Dendritic cell treated with granulocyte-macrophage colony-stimulating factor and Interleukin-4, amounts not matched to agents 40 ng/mL and 50 ng/mL, for 4 days (primary cell): Measurements from ENCODE around the gene USP6.
A peak's percentile ranks its signal among the peaks of the same experiment; 100 is the strongest.
"Not testable (repeated sequence)": the region's sequence is repeated elsewhere in the genome, so short reads cannot be mapped to it uniquely, and the experiment has no call there.

Source experiments
- H3K27ac Mint-ChIP-seq: one replicate; pipeline ENCODE4 v1.8.0; 2022; ENCODE audit warnings: mild to moderate bottlenecking, mixed read lengths
- H3K27me3 Mint-ChIP-seq: one replicate; pipeline ENCODE4 v1.8.0; 2022; ENCODE audit warnings: mild to moderate bottlenecking, mixed read lengths
- H3K36me3 Mint-ChIP-seq: one replicate; pipeline ENCODE4 v1.8.0; 2022; ENCODE audit warnings: low read depth, mixed read lengths
- H3K4me1 Mint-ChIP-seq: one replicate; pipeline ENCODE4 v1.8.0; 2022; ENCODE audit warnings: low read depth, mixed read lengths
- H3K4me3 Mint-ChIP-seq: one replicate; pipeline ENCODE4 v1.8.0; 2022; ENCODE audit warnings: mild to moderate bottlenecking, moderate library complexity, mixed read lengths
- H3K9me3 Mint-ChIP-seq: one replicate; pipeline ENCODE4 v1.8.0; 2022; ENCODE audit warnings: mixed read lengths
- intact Hi-C: fragments of 100-400 bp; cut with micrococcal nuclease; formaldehyde crosslinking; loops from one replicate; pipeline ENCODE4 v1.15.0; 2022

The USP6 gene

DNA sequence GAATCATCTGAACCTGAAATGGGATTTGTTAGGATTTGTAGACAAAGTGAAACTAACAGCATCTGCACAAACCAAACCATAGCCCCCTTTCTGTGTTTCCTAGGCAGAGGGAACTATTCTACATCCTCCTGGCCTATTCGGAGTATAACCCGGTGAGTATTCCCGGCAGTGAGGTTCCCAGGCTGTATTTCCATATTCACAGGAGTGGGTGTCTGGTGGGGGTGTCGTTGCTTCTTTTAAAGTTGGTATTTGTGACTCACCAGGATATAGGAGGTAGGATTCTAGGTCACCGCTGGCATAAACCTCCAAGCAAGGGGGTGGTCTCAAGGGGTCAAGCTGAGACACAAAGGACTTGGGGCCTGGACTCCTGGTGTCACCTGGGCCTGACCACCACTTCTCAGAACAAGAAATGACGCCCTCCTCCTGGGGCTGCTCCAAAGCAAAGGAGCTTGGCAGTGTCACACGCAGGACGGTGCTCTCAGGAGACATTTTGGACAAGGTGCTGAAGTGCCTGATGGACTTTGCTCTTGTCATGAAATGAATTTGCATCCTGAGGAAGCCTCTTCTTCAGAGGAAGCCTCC lies 19.4 kb downstream of the USP6 start:
- H3K4me1 Mint-ChIP-seq, H3K9me3 Mint-ChIP-seq, intact Hi-C loops, H3K36me3 Mint-ChIP-seq, H3K27ac Mint-ChIP-seq, H3K4me3 Mint-ChIP-seq: not testable (repeated sequence)
- H3K27me3 Mint-ChIP-seq = peaks cover 16% of the 10 kb centered on the region

DNA sequence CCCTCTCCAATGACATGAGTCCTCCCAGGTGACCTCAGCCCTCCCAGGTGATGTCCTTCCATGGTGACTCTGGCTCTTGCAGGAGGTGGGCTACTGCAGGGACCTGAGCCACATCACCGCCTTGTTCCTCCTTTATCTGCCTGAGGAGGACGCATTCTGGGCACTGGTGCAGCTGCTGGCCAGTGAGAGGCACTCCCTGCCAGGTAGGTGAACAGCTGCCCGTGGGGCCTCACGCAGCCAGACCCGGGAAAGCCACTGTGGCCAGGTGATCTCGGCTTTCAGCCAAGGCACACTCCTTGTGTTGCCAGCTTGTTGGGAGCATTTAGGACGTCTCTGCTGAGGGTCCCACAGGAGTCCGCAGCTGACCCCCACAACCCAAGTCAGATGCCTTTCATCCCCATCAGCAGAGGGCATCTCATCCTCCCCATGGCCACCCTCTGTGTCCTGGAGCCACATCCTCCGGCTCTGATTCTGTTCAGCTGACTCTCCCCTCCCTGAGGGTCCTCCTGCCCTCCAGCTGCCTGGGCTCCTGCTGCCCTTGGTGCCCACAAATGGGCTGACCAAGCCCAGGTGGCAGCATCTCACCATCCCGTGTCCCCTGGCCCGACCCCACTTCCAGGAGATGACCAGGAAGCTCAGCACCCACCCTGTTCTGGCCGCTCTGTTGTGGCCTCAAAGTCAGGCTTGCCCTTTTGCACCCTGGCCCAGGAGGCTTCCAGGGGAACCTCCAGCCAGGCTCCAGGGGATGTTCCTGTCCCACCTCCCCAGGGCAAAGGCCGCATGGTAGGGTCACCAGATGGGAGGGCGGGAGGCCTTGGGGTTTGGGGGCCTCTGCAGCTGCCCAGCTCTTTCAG lies 20.1 kb downstream of the USP6 start:
- no peaks in the 10 kb centered on the region for H3K9me3 Mint-ChIP-seq
- no peaks in the 10 kb centered on the region for H3K36me3 Mint-ChIP-seq
- no peak overlapping the region for H3K4me3 Mint-ChIP-seq
- H3K4me1 Mint-ChIP-seq = no peaks in the 10 kb centered on the region
- H3K27ac Mint-ChIP-seq = no peak overlapping the region
- intact Hi-C loops = no loop called here
- H3K27me3 Mint-ChIP-seq = peaks cover 16% of the 10 kb centered on the region

DNA sequence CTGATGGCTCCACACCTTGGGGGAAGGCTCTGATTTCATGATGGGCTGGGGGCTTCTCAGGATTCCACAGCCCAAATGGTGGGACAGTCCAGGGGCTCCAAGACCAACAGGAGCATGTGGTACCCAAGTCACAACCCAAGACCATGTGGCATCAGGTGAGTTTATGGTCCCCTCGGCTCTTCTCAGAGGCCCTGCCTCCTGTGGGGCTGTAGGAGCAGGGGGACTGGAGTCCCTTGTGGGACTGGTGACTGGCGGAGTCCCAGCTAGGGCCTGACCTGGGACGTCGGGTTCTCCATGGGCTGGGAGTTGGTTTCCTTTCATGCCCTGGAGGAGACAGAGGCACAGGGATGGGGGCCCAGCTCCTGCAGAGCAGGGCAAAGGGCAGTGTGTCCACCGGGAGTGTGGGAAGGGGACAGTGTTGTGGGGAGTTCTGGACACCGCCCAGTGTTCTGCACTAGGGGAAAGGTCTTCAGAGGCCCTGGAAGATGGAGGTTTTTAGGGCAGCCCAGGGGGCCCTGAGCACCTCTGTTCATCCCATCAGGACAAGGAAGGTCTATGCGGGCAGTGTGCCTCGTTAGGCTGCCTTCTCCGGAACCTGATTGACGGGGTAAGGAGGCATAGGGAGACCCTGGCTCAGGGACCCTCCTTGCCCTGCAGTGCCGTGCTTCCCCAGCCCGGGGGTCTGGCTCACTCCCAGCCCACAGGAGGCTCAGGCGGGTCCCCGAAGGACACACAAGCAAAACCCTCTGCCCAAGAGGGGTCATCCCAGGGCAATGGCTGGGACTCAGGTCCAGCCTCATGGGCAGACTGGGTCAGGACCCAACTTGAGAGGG lies 21.0 kb downstream of the USP6 start:
- H3K9me3 Mint-ChIP-seq, H3K36me3 Mint-ChIP-seq, H3K4me1 Mint-ChIP-seq, H3K4me3 Mint-ChIP-seq, intact Hi-C loops, H3K27ac Mint-ChIP-seq: not testable (repeated sequence)
- peaks cover 16% of the 10 kb centered on the region for H3K27me3 Mint-ChIP-seq

DNA sequence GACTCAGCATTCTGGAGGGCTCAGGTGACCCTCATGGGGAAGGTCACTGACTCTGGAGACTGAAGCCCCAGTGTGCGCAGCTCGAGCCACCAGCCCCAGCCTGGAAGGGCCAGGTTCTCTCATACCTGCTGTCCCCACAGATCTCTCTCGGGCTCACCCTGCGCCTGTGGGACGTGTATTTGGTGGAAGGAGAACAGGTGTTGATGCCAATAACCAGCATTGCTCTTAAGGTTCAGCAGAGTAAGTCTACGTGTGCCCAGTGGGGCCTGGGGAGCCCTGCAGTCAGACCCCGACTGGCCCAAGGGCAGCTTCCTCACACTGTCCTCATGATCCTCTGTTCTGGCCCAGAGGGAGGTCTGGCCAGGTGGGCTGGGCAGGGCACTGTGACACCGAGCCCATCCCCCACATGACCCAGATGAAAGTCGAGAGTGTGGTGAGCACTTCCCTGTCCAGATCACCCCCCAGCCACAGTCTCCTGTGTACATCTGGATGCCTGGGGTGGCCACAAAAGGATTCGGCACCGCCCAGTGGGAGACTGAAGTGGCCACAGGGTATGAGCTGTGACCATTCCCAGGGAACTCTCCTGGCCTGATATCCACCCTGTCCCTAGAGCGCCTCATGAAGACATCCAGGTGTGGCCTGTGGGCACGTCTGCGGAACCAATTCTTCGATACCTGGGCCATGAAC lies 21.8 kb downstream of the USP6 start:
- H3K9me3 Mint-ChIP-seq, intact Hi-C loops, H3K4me3 Mint-ChIP-seq, H3K36me3 Mint-ChIP-seq, H3K4me1 Mint-ChIP-seq, H3K27ac Mint-ChIP-seq: not testable (repeated sequence)
- H3K27me3 Mint-ChIP-seq = peaks cover 13% of the 10 kb centered on the region

DNA sequence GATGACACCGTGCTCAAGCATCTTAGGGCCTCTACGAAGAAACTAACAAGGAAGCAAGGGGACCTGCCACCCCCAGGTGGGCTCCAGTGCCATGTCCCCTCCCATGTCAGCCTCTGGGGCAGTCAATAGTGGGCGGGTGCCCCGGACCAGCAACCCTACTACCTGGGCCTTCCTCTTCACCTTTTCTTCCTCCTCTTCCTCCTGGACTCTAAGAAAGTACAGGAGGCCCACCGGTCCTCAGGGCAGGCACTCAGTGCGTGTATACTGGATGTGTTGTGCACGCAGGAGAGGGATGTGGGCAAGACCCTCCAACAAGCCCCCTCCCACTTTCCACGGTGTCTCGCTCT lies 22.3 kb downstream of the USP6 start:
- H3K4me1 Mint-ChIP-seq, H3K9me3 Mint-ChIP-seq, H3K27ac Mint-ChIP-seq, H3K4me3 Mint-ChIP-seq, intact Hi-C loops, H3K36me3 Mint-ChIP-seq: not testable (repeated sequence)
- H3K27me3 Mint-ChIP-seq = peaks cover 12% of the 10 kb centered on the region

DNA sequence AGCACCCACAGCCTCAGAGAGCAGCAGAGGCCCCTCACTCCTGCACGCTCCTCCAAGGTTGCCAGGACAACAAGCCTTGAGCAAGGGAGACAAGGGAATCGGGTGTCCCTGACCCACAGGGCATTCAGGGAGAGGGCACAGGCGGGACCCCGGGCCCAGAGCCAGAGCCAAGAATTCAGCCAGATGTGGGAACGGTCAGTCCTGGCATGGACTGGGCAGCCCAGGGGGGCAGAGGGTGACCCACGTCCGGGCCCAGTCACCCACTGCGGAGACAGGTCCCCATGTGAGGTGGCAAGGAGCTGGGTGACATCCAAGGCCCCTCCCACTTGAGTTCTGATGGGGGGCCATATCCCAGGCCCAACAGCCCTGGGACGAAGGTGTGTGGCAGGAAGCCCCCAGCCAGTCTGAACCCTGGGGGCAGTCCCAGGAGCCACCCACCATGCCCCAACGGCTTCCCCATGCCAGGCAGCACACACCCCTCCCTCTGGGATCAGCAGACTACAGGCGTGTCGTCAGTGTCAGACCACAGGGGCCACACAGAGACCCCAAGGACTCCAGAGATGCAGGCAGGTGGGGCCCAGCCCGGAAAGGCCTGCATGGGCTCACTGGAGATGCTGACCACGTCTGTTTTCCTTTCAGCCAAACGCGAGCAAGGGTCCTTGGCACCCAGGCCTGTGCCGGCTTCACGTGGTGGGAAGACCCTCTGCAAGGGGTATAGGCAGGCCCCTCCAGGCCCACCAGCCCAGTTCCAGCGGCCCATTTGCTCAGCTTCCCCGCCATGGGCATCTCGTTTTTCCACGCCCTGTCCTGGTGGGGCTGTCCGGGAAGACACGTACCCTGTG lies 23.0 kb downstream of the USP6 start:
- Mint-ChIP-seq H3K27ac (no peak overlapping the region), H3K4me1 (no peaks in the 10 kb centered on the region), H3K27me3 (peaks cover 12% of the 10 kb centered on the region), H3K4me3 (no peak overlapping the region), H3K36me3 (no peaks in the 10 kb centered on the region), H3K9me3 (no peaks in the 10 kb centered on the region)
- intact Hi-C loops = no loop called here

DNA sequence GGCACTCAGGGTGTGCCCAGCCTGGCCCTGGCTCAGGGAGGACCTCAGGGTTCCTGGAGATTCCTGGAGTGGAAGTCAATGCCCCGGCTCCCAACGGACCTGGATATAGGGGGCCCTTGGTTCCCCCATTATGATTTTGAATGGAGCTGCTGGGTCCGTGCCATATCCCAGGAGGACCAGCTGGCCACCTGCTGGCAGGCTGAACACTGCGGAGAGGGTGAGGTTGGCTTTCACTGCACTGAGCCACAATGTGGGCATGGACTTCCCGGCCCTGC lies 23.6 kb downstream of the USP6 start:
- Mint-ChIP-seq H3K36me3 (no peaks in the 10 kb centered on the region), H3K9me3 (no peaks in the 10 kb centered on the region), H3K27ac (no peak overlapping the region), H3K27me3 (peaks cover 12% of the 10 kb centered on the region), H3K4me1 (no peaks in the 10 kb centered on the region), H3K4me3 (no peak overlapping the region)
- intact Hi-C loops = no loop called here

DNA sequence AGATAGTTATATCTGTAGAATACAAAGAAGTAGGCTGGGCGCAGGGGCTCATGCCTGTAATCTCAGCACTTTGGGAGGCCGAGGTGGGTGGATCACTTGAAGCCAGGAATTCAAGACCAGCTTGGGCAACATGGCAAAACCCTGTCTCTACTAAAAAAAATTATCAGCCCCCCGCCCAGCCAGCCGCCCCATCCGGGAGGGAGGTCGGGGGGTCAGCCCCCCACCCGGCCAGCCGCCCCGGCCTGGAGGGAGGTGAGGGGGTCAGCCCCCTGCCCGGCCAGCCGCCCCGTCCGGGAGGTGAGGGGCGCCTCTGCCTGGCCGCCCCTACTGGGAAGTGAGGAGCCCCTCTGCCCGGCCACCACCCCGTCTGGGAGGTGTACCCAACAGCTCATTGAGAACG lies 27.0 kb downstream of the USP6 start:
- H3K9me3 Mint-ChIP-seq, H3K36me3 Mint-ChIP-seq, intact Hi-C loops, H3K4me1 Mint-ChIP-seq, H3K27me3 Mint-ChIP-seq, H3K27ac Mint-ChIP-seq, H3K4me3 Mint-ChIP-seq: not testable (repeated sequence)

DNA sequence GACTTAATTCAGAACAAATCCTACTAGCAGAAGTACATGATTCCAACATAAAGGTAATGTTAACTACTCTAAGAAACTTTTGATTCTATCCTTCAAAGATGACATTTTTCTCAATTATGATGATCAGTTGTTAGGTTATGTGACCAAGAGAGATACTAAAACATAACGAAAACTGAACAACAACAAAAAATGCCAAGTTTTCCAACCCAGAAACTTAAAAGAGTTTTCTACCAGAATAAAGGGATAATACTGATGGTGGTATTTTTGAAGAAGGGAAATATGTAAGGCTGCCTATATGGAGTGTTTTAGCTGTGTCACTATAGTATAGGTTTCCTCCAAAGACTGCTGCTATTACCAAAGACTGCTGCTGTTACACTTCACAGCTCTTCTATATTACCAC lies 30.3 kb downstream of the USP6 start:
- H3K27me3 Mint-ChIP-seq, H3K36me3 Mint-ChIP-seq, H3K9me3 Mint-ChIP-seq, H3K4me3 Mint-ChIP-seq, H3K27ac Mint-ChIP-seq, intact Hi-C loops, H3K4me1 Mint-ChIP-seq: not testable (repeated sequence)

DNA sequence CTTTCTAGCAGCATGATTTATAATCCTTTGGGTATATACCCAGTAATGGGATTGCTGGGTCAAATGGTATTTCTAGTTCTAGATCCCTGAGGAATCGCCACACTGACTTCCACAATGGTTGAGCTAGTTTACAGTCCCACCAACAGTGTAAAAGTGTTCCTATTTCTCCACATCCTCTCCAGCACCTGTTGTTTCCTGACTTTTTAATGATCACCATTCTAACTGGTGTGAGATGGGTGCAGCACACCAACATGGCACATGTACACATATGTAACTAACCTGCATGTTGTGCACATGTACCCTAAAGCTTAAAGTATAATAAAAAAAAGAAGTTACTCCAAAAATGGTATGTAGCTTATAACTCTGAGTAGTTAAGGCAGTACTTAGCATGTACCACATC lies 44.9 kb downstream of the USP6 start:
- H3K9me3 Mint-ChIP-seq, H3K27ac Mint-ChIP-seq, H3K36me3 Mint-ChIP-seq, intact Hi-C loops, H3K4me3 Mint-ChIP-seq: not testable (repeated sequence)
- Mint-ChIP-seq H3K4me1 (peaks cover 16% of the 10 kb centered on the region), H3K27me3 (peaks cover 19% of the 10 kb centered on the region)

DNA sequence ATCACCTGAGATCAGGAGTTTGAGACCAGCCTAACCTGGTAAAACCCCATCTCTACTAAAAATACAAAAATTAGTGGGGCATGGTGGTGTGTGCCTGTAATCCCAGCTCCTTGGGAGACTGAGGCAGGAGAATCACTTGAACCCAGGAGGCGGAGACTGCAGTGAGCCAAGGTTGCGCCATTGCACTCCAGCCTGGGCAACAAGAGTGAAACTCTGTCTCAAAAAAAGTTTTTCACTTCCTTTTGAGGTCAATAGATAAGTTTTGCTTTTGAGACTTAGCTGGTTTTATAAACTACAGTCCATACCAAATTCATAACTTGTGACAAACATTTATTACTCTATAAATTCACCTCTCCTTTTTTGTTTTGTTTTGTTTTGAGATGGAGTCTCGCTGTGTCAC lies 46.0 kb downstream of the USP6 start:
- H3K4me3 Mint-ChIP-seq, H3K9me3 Mint-ChIP-seq, intact Hi-C loops, H3K36me3 Mint-ChIP-seq: not testable (repeated sequence)
- peak overlapping the region; percentile 44 for H3K27ac Mint-ChIP-seq
- H3K4me1 Mint-ChIP-seq = peaks cover 26% of the 10 kb centered on the region
- peaks cover 16% of the 10 kb centered on the region for H3K27me3 Mint-ChIP-seq

DNA sequence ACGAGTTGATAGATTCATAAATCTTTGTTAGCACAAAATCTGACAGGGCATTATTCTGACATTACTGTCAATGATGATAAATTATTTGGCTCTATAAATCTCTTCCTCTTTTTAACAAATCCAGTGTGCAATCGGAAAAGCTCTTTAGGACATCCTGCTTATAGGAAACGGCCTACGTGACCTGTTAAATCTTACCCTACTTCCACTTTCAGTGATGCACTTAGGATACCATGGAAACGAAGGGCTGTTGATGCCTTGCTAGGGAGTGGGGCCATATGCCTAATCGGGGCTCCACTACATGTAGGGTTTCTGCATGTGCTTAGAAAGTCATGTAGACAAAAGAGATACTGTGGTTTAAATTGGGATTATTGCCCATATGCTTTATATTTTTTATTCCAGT lies 48.6 kb downstream of the USP6 start:
- intact Hi-C loops = no loop called here
- H3K36me3 Mint-ChIP-seq = no peaks in the 10 kb centered on the region
- H3K4me1 Mint-ChIP-seq = peaks cover 37% of the 10 kb centered on the region
- H3K4me3 Mint-ChIP-seq = no peak overlapping the region
- no peaks in the 10 kb centered on the region for H3K27me3 Mint-ChIP-seq
- no peak overlapping the region for H3K27ac Mint-ChIP-seq
- H3K9me3 Mint-ChIP-seq = no peaks in the 10 kb centered on the region

DNA sequence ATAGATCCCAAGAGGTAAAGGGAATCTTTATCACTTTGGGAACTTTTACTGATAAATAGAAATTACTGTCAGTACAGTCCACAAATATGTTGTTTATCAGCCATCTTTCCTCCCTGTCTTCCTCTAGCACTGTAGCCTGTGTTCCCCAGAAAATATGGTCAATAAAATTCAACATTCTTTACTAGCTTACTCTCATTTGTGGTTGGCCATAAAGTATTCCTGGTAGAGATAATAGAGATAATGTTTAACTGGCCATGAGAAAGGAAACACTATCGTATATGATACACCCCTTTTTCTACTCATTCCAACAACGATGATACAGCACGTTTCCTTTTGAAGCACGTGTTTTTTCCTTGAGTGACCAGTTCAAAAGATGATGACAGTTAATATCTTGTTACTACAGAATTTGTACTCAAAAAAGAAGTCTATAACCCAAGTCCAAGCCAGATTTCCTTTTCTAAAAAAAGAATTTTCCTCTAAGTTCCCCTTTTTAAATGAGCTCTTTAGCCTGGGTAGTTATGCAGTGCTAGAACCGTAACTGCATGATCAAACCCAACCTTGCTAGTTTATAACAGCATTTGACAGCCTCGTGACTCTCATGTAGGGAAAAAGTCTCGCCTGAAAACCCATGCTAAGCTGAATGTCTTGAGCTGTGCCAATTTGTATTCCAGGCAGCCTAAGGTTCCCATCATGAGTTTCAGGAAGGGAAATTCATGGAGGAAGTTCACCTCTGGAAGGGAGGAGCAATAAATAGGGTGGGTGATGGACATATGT lies 50.1 kb downstream of the USP6 start:
- peak overlapping the region; percentile 72 for H3K27ac Mint-ChIP-seq
- H3K9me3 Mint-ChIP-seq, H3K36me3 Mint-ChIP-seq, H3K4me3 Mint-ChIP-seq, H3K27me3 Mint-ChIP-seq, intact Hi-C loops: not testable (repeated sequence)
- peaks cover 37% of the 10 kb centered on the region for H3K4me1 Mint-ChIP-seq
